ENCODE measurements around the gene C1orf122. TPM values are rescaled to one million over a fixed set of nuclear protein-coding genes. Genes with fewer than 3 reads are reported as not detected.
A peak's percentile ranks its signal among the peaks of the same experiment; 100 is the strongest.

Gene C1orf122
- total and polyA plus RNA-seq, 2 of the 13 experiments (the other 11 are each of a cell fraction or from before 2014, with no cell fraction given) = 18.7 to 40.6 TPM

- TF ChIP-seq HES4 (CRISPR knock-in tag; IDR thresholded peaks at IDR 0.05; ENCODE audit: borderline replicate concordance) (peak; percentile 100), MEIS1 (CRISPR knock-in tag; IDR thresholded peaks at IDR 0.05; ENCODE audit: borderline replicate concordance) (peak; percentile 74; the same call in 1 of the 2 replicates), BCL6 (CRISPR knock-in tag; IDR thresholded peaks at IDR 0.05) (peak; percentile 90), ZNF784 (CRISPR knock-in tag; IDR thresholded peaks at IDR 0.05; ENCODE audit: borderline replicate concordance) (peak; percentile 98), CHCHD3 (CRISPR knock-in tag; IDR thresholded peaks at IDR 0.05) (peak; percentile 98), ZNF773 (CRISPR knock-in tag; IDR thresholded peaks at IDR 0.05; ENCODE audit: borderline replicate concordance) (peak; percentile 100), ZSCAN20 (CRISPR knock-in tag; IDR thresholded peaks at IDR 0.05; ENCODE audit: borderline replicate concordance) (peak; percentile 99), ASH2L (IDR thresholded peaks at IDR 0.05; ENCODE audit: insufficient read length, low read depth, low read length) (no peak), SUZ12 (IDR thresholded peaks at IDR 0.05; ENCODE audit: low read depth, low read length) (no peak), ELF4 (CRISPR knock-in tag; IDR thresholded peaks at IDR 0.05; ENCODE audit: borderline replicate concordance) (peak; percentile 91), ZNF337 (CRISPR knock-in tag; IDR thresholded peaks at IDR 0.05; ENCODE audit: borderline replicate concordance, low read depth) (peak; percentile 96; the same call in 1 of the 2 replicates), ZNF839 (CRISPR knock-in tag; IDR thresholded peaks at IDR 0.05; ENCODE audit: borderline replicate concordance) (peak; percentile 78; the same call in 1 of the 2 replicates), ZNF768 (CRISPR knock-in tag; IDR thresholded peaks at IDR 0.05) (peak; percentile 95), KDM5B (CRISPR knock-in tag; IDR thresholded peaks at IDR 0.05; ENCODE audit: borderline replicate concordance) (peak; percentile 100), ZNF883 (CRISPR knock-in tag; IDR thresholded peaks at IDR 0.05; ENCODE audit: not compliant biosample characterization) (peak; percentile 99), ZBTB49 (CRISPR knock-in tag; IDR thresholded peaks at IDR 0.05; ENCODE audit: borderline replicate concordance) (peak; percentile 99), PRDM15 (CRISPR knock-in tag; IDR thresholded peaks at IDR 0.05) (peak; percentile 90), SKIL (CRISPR knock-in tag; IDR thresholded peaks at IDR 0.05; ENCODE audit: borderline replicate concordance) (peak; percentile 59; the same call in 1 of the 2 replicates), PCBP1 (IDR thresholded peaks at IDR 0.05; ENCODE audit: borderline replicate concordance, low read depth, low read length) (no peak)
Observed at GRCh38 chr1:37764414-37764825, 43.2 kb upstream of the C1orf122 start (continued).
